ENCODE data around the gene SPATA13. TPM values are rescaled to one million over a fixed set of nuclear protein-coding genes. Genes with fewer than 3 reads are reported as not detected.

Gene SPATA13
- total RNA-seq, 3 donors from 2014 or later, result 35.2 to 59.5 (median 35.6) TPM

GRCh38 chr13:24269821-24270220 is 109.3 kb downstream of the SPATA13 start:
- TF ChIP-seq CTCF (IDR thresholded peaks at IDR 0.05), result no peak

GRCh38 chr13:24270639-24271141 is 110.2 kb downstream of the SPATA13 start:
- H3K36me3 ChIP-seq (ENCODE audit: low read depth), result no peaks in the 10 kb centered on the region
- H3K4me3 ChIP-seq, result no peak overlapping the region
- peak; percentile 63 to 84 (median 72) for DNase-seq
- TF ChIP-seq CTCF (IDR thresholded peaks at IDR 0.05), result no peak
- H3K4me1 ChIP-seq (ENCODE audit: low read depth), result peaks cover 32% of the 10 kb centered on the region
- H3K9me3 ChIP-seq, result no peaks in the 10 kb centered on the region
- intact Hi-C loops (cut with DNase I, micrococcal nuclease), result no loop called here
- ATAC-seq, result peak; percentile 74

More at GRCh38 chr13:24269821-24270220, 109.3 kb downstream of the SPATA13 start:
- H3K4me3 ChIP-seq, result no peak overlapping the region
- no peak for DNase-seq
- intact Hi-C loops (cut with DNase I, micrococcal nuclease), result no loop called here
- no peaks in the 10 kb centered on the region for H3K36me3 ChIP-seq (ENCODE audit: low read depth)
- no peak for ATAC-seq
- no peaks in the 10 kb centered on the region for H3K9me3 ChIP-seq
- peaks cover 32% of the 10 kb centered on the region for H3K4me1 ChIP-seq (ENCODE audit: low read depth)

GRCh38 chr13:24271231-24271600 is 110.7 kb downstream of the SPATA13 start:
- H3K4me1 ChIP-seq (ENCODE audit: low read depth), result peaks cover 32% of the 10 kb centered on the region
- no peak for TF ChIP-seq CTCF (IDR thresholded peaks at IDR 0.05)

DNA sequence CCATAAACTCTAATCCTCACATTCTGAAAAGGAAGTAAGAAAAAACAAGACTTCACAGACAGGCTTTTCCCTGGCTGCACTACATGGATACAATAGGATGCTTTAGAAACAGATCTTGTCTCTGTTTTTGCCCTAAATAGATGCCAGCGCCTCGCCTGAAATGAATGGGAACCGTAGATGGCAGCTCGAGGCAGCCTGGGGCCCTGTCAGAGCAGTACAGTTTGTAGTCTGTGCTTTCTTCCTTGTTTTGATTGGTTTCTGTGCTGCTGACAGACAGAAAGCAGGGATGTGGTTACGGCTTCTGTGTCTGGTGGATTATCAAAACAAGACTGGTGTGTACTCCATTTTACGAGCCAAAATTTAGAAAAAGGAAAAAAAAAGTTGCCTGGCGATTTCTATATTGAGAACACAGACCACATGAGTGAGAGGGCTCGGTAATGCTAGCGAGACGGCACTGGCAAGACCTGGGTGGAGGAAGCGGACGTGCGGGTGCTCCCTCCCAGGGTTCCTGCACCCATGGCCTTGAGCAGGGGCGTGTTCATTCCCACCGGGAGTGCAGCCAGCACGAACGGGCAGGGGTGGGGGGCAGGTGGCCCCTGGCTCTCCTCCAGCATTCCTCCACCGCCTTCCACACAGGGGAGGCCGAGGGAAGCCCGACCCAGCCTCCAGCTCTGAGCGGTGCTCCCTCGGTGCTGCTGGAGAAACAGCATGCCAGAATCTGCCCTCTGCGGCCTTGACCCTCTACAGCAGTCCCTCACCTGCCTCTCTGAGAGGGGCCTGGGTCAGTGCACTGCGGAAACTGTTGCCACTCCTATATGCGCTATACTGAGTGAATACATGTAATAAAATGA is 111.3 kb downstream of the SPATA13 start:
- Histone ChIP-seq H3K36me3 (ENCODE audit: low read depth) (no peaks in the 10 kb centered on the region), H3K9me3 (no peaks in the 10 kb centered on the region), H3K4me3 (no peak overlapping the region), H3K4me1 (ENCODE audit: low read depth) (peaks cover 32% of the 10 kb centered on the region)
- ATAC-seq, result peak; percentile 76
- intact Hi-C loops (cut with DNase I, micrococcal nuclease), result no loop called here
- TF ChIP-seq CTCF (IDR thresholded peaks at IDR 0.05), result no peak
- peak; percentile 66 to 87 (median 83) for DNase-seq

More at GRCh38 chr13:24271231-24271600, 110.7 kb downstream of the SPATA13 start:
- H3K4me3 ChIP-seq, result no peak overlapping the region
- DNase-seq, result no peak
- no peaks in the 10 kb centered on the region for H3K36me3 ChIP-seq (ENCODE audit: low read depth)
- intact Hi-C loops (cut with DNase I, micrococcal nuclease), result no loop called here
- no peaks in the 10 kb centered on the region for H3K9me3 ChIP-seq
- peak; percentile 3 for ATAC-seq

- DNase-seq (peak in 1 of 3 donors; percentile 54), ATAC-seq (peak; percentile 23)
- intact Hi-C loops (cut with DNase I, micrococcal nuclease), result no loop called here
- Histone ChIP-seq H3K4me1 (ENCODE audit: low read depth) (peaks cover 32% of the 10 kb centered on the region), H3K4me3 (no peak overlapping the region), H3K9me3 (no peaks in the 10 kb centered on the region), H3K36me3 (ENCODE audit: low read depth) (no peaks in the 10 kb centered on the region)
- TF ChIP-seq CTCF (IDR thresholded peaks at IDR 0.05), result no peak
Observed at GRCh38 chr13:24272452-24273161, 112.1 kb downstream of the SPATA13 start.

All from mucosa of descending colon (tissue), 3 donors.